SK-N-SH (cell line): ENCODE data around the gene FMO2. TPM values are rescaled to one million over a fixed set of nuclear protein-coding genes. Genes with fewer than 3 reads are reported as not detected.

Experiments
- CTCF ChIA-PET: fragments of 300-600, 350-600 bp; formaldehyde crosslinking; extraction: SDS; loops from one replicate; lab custom pipeline; 2021; lab: Yijun Ruan, JAX
- POLR2A ChIA-PET: fragments of 350-600 bp; sonication (Branson Sonifier 250); formaldehyde crosslinking; extraction: SDS; loops from one replicate; lab custom pipeline; 2020; ENCODE audit warnings: antibody characterized with exemption, inconsistent platforms; lab: Yijun Ruan, JAX
- DNase-seq: peaks from one replicate; pipeline ENCODE4 v3.0.0; 2012
- H2AFZ ChIP-seq: fragments of 200-600 bp; sonication (generic); 2 replicates; pipeline ENCODE4 v1.8.1; 2016; ENCODE audit warnings: antibody characterized with exemption, mild to moderate bottlenecking, low read depth
- H3F3A ChIP-seq: fragments of 200-600 bp; sonication (generic); replicated peaks from 2 replicates; pipeline ENCODE3; 2016; ENCODE audit warnings: antibody characterized with exemption, mild to moderate bottlenecking; ENCODE audit not compliant: insufficient read depth
- H3K27ac ChIP-seq, 2 experiments: fragments of 200-500 bp in 1 of 2; fragments of 200-600 bp in 1 of 2; sonication (Bioruptor generic) in 1 of 2; sonication (generic), shearing (Covaris generic) in 1 of 2; 2 replicates each; pipeline versions ENCODE4 v1.5.1 to v1.6.1; 2014 to 2016; ENCODE audit warnings: low read depth in 2 of 2, inconsistent platforms in 1 of 2, low read length in 1 of 2, mild to moderate bottlenecking in 1 of 2, mixed read lengths in 1 of 2
- H3K27me3 ChIP-seq: fragments of 200-600 bp; sonication (generic), shearing (Covaris generic); 2 replicates; pipeline ENCODE4 v1.6.1; 2016; ENCODE audit warnings: mixed run types; ENCODE audit not compliant: insufficient read depth
- H3K36me3 ChIP-seq, 2 experiments: fragments of 200-500 bp in 1 of 2; fragments of 200-600 bp in 1 of 2; sonication (Bioruptor generic) in 1 of 2; sonication (generic) in 1 of 2; replicated peaks in 1 of 2; 2 replicates each; pipeline versions ENCODE3 to v1.5.1; 2014 to 2016; ENCODE audit warnings: low read length in 1 of 2, mild to moderate bottlenecking in 1 of 2; ENCODE audit not compliant: insufficient read depth in 2 of 2, control insufficient read depth in 1 of 2
- H3K4me1 ChIP-seq, 2 experiments: fragments of 200-500 bp in 1 of 2; fragments of 200-600 bp in 1 of 2; sonication (Bioruptor generic) in 1 of 2; sonication (generic), shearing (Covaris generic) in 1 of 2; 2 replicates each; pipeline versions ENCODE4 v1.5.1 to v1.6.1; 2014 to 2016; ENCODE audit warnings: low read depth in 1 of 2, low read length in 1 of 2, mixed run types in 1 of 2; ENCODE audit not compliant: insufficient read depth in 2 of 2, control insufficient read depth in 1 of 2
- H3K4me2 ChIP-seq: fragments of 200-600 bp; sonication (generic), shearing (Covaris generic); 2 replicates; pipeline ENCODE4 v1.6.1; 2017; ENCODE audit warnings: mixed run types
- H3K4me3 ChIP-seq, 2 experiments: fragments of 200-500 bp in 1 of 2; fragments of 200-600 bp in 1 of 2; sonication (Bioruptor generic) in 1 of 2; sonication (generic), shearing (Covaris generic) in 1 of 2; 2 replicates each; pipeline versions ENCODE4 v1.5.1 to v1.8.1; 2014 to 2016; ENCODE audit warnings: low read depth in 2 of 2, inconsistent platforms in 1 of 2, low read length in 1 of 2, mild to moderate bottlenecking in 1 of 2, mixed read lengths in 1 of 2, moderate library complexity in 1 of 2
- H3K79me2 ChIP-seq: fragments of 200-600 bp; sonication (generic); 2 replicates; pipeline ENCODE4 v1.8.1; 2017; ENCODE audit warnings: mild to moderate bottlenecking; ENCODE audit not compliant: insufficient read depth
- H3K9ac ChIP-seq: fragments of 200-600 bp; sonication (generic); 2 replicates; pipeline ENCODE4 v1.6.1; 2017; ENCODE audit warnings: mixed run types
- H3K9me2 ChIP-seq: fragments of 200-600 bp; sonication (generic); 2 replicates; pipeline ENCODE4 v1.6.1; 2017; ENCODE audit warnings: mixed run types
- H3K9me3 ChIP-seq: fragments of 200-600 bp; sonication (generic); 2 replicates; pipeline ENCODE4 v1.6.1; 2017; ENCODE audit warnings: mixed run types, mild to moderate bottlenecking, moderate library complexity
- H4K20me1 ChIP-seq: fragments of 200-600 bp; sonication (generic); 2 replicates; pipeline ENCODE4 v1.6.1; 2017; ENCODE audit warnings: mild to moderate bottlenecking, mixed run types; ENCODE audit not compliant: insufficient read depth
- EP300 ChIP-seq, 2 experiments: IDR thresholded peaks; 2 replicates each; pipeline versions ENCODE4 v1.4.0 to v1.6.1; 2012; ENCODE audit warnings: borderline replicate concordance in 1 of 2, low read depth in 1 of 2, low read length in 1 of 2
- EZH2phosphoT487 ChIP-seq: fragments of 200-600 bp; sonication (generic); IDR thresholded peaks from 2 replicates; pipeline ENCODE4 v1.6.1; 2017; ENCODE audit warnings: low read depth, mixed run types, mild to moderate bottlenecking, antibody characterized with exemption, moderate library complexity, borderline replicate concordance
- FOXM1 ChIP-seq: IDR thresholded peaks from 2 replicates; pipeline ENCODE4 v1.4.0; 2012; ENCODE audit warnings: low read depth, mild to moderate bottlenecking
- GABPA ChIP-seq: IDR thresholded peaks from 2 replicates; pipeline ENCODE4 v1.4.0; 2012; ENCODE audit warnings: low read depth, mild to moderate bottlenecking
- GATA2 ChIP-seq: sonication (generic); formaldehyde crosslinking; IDR thresholded peaks from 2 replicates; pipeline ENCODE4 v1.5.0; 2020; ENCODE audit warnings: mild to moderate bottlenecking, missing genetic modification reagents
- JUND ChIP-seq: IDR thresholded peaks from 2 replicates; pipeline ENCODE4 v1.4.0; 2012
- MXI1 ChIP-seq: IDR thresholded peaks from 2 replicates; pipeline ENCODE4 v1.6.1; 2012; ENCODE audit warnings: mild to moderate bottlenecking, low read depth, low read length, improper control_type of control experiment
- NFIC ChIP-seq: IDR thresholded peaks from 2 replicates; pipeline ENCODE4 v1.4.0; 2012; ENCODE audit warnings: borderline replicate concordance
- NRF1 ChIP-seq: IDR thresholded peaks from 2 replicates; pipeline ENCODE4 v1.6.1; 2012; ENCODE audit warnings: low read depth, mild to moderate bottlenecking, low read length
- POLR2AphosphoS5 ChIP-seq: IDR thresholded peaks from 2 replicates; pipeline ENCODE4 v1.6.1; 2012; ENCODE audit warnings: low read depth, low read length
- RAD21 ChIP-seq: IDR thresholded peaks from 2 replicates; pipeline ENCODE4 v1.6.1; 2012; ENCODE audit warnings: mild to moderate bottlenecking, low read length
- SIN3A ChIP-seq: IDR thresholded peaks from 2 replicates; pipeline ENCODE4 v1.6.1; 2012; ENCODE audit warnings: low read depth, mild to moderate bottlenecking, low read length, moderate library complexity, borderline replicate concordance
- WGBS: methylation state at CpG from one replicate; pipeline ENCODE4 v1.1.6; 2017; ENCODE audit warnings: low lambda C conversion rate; 5-methylcytosine and 5-hydroxymethylcytosine counted together
- polyA plus RNA-seq, 3 experiments: library from polyadenylated mRNA; depleted of rRNA; stranded (reverse); fragments of >200 nt; gene quantifications; 2 replicates each; pipeline ENCODE4 v1.2.3, GENCODE V29; 2012
- TF ChIP-seq, protein P1 (sequence below): fragments of 200-600 bp; sonication (generic); IDR thresholded peaks from 2 replicates; pipeline ENCODE4 v1.6.1; 2017; ENCODE audit warnings: antibody characterized with exemption, mild to moderate bottlenecking, moderate library complexity
- TF ChIP-seq, protein P2 (sequence below): IDR thresholded peaks from 2 replicates; pipeline ENCODE4 v1.4.0; 2012; ENCODE audit warnings: low read depth, borderline replicate concordance
- TF ChIP-seq, protein P3 (sequence below): IDR thresholded peaks from 2 replicates; pipeline ENCODE4 v1.6.1; 2012; ENCODE audit warnings: mild to moderate bottlenecking, low read depth, low read length, moderate library complexity
- TF ChIP-seq, protein P4 (sequence below): IDR thresholded peaks from 2 replicates; pipeline ENCODE4; 2012

Gene FMO2
- polyA plus RNA-seq, 1 of the 3 experiments (the other 2 are of a cell fraction) = not detected

DNA sequence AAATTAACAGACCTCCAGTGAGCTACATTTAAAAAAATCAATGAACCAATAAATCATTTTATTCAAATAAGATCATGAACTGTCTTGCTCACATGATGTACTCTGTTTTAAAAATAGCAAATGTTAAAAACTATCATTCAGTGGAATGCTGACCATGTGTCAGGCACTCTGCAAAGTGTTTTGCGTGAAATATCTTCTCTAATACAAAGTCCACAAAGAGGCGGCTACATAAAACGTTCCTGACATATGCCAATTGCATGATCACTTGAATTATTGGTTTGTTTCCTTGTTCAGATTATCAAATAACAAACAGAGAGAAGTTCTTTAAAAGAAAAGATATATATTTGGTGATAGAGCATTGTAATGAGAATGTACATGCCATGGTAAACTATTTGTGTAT is 10.7 kb downstream of the FMO2 start:
- no peaks in the 10 kb centered on the region for H3K4me1 ChIP-seq
- no peaks in the 10 kb centered on the region for H3F3A ChIP-seq
- no peak overlapping the region for H3K9ac ChIP-seq
- WGBS = 8% methylated on average over 3 of the region's 3 CpGs
- no peak overlapping the region for H3K27ac ChIP-seq
- DNase-seq = no peak
- H3K27me3 ChIP-seq = peaks cover 49% of the 10 kb centered on the region; the same call in 1 of the 2 replicates
- H3K4me3 ChIP-seq = no peak overlapping the region
- no peaks in the 10 kb centered on the region for H3K36me3 ChIP-seq
- no peaks in the 10 kb centered on the region for H3K79me2 ChIP-seq
- no peak overlapping the region for H2AFZ ChIP-seq
- H3K4me2 ChIP-seq = no peak overlapping the region
- TF ChIP-seq, protein P1, sequence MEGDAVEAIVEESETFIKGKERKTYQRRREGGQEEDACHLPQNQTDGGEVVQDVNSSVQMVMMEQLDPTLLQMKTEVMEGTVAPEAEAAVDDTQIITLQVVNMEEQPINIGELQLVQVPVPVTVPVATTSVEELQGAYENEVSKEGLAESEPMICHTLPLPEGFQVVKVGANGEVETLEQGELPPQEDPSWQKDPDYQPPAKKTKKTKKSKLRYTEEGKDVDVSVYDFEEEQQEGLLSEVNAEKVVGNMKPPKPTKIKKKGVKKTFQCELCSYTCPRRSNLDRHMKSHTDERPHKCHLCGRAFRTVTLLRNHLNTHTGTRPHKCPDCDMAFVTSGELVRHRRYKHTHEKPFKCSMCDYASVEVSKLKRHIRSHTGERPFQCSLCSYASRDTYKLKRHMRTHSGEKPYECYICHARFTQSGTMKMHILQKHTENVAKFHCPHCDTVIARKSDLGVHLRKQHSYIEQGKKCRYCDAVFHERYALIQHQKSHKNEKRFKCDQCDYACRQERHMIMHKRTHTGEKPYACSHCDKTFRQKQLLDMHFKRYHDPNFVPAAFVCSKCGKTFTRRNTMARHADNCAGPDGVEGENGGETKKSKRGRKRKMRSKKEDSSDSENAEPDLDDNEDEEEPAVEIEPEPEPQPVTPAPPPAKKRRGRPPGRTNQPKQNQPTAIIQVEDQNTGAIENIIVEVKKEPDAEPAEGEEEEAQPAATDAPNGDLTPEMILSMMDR = no peak
- TF ChIP-seq EP300 (IDR thresholded peaks at IDR 0.05; ENCODE audit: borderline replicate concordance in 1 of 2, low read depth in 1 of 2, low read length in 1 of 2) = no peak
- TF ChIP-seq RAD21 = no peak
- TF ChIP-seq POLR2AphosphoS5 = no peak
- TF ChIP-seq, protein P2, sequence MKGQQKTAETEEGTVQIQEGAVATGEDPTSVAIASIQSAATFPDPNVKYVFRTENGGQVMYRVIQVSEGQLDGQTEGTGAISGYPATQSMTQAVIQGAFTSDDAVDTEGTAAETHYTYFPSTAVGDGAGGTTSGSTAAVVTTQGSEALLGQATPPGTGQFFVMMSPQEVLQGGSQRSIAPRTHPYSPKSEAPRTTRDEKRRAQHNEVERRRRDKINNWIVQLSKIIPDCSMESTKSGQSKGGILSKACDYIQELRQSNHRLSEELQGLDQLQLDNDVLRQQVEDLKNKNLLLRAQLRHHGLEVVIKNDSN = no peak
- no peak for TF ChIP-seq FOXM1
- TF ChIP-seq SIN3A = no peak
- no peak for TF ChIP-seq EZH2phosphoT487
- TF ChIP-seq, protein P3, sequence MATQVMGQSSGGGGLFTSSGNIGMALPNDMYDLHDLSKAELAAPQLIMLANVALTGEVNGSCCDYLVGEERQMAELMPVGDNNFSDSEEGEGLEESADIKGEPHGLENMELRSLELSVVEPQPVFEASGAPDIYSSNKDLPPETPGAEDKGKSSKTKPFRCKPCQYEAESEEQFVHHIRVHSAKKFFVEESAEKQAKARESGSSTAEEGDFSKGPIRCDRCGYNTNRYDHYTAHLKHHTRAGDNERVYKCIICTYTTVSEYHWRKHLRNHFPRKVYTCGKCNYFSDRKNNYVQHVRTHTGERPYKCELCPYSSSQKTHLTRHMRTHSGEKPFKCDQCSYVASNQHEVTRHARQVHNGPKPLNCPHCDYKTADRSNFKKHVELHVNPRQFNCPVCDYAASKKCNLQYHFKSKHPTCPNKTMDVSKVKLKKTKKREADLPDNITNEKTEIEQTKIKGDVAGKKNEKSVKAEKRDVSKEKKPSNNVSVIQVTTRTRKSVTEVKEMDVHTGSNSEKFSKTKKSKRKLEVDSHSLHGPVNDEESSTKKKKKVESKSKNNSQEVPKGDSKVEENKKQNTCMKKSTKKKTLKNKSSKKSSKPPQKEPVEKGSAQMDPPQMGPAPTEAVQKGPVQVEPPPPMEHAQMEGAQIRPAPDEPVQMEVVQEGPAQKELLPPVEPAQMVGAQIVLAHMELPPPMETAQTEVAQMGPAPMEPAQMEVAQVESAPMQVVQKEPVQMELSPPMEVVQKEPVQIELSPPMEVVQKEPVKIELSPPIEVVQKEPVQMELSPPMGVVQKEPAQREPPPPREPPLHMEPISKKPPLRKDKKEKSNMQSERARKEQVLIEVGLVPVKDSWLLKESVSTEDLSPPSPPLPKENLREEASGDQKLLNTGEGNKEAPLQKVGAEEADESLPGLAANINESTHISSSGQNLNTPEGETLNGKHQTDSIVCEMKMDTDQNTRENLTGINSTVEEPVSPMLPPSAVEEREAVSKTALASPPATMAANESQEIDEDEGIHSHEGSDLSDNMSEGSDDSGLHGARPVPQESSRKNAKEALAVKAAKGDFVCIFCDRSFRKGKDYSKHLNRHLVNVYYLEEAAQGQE = no peak
- no peak for TF ChIP-seq NFIC
- TF ChIP-seq, protein P4, sequence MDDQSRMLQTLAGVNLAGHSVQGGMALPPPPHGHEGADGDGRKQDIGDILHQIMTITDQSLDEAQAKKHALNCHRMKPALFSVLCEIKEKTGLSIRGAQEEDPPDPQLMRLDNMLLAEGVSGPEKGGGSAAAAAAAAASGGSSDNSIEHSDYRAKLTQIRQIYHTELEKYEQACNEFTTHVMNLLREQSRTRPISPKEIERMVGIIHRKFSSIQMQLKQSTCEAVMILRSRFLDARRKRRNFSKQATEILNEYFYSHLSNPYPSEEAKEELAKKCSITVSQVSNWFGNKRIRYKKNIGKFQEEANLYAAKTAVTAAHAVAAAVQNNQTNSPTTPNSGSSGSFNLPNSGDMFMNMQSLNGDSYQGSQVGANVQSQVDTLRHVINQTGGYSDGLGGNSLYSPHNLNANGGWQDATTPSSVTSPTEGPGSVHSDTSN = no peak
- TF ChIP-seq MXI1 = no peak
- TF ChIP-seq GABPA = no peak
- TF ChIP-seq GATA2 = no peak
- no peak for TF ChIP-seq JUND
- TF ChIP-seq NRF1 = no peak
- ChIA-PET CTCF (no interaction called here), POLR2A (no interaction called here)
- H3K9me3 ChIP-seq = no peaks in the 10 kb centered on the region
- no peaks in the 10 kb centered on the region for H3K9me2 ChIP-seq
- H4K20me1 ChIP-seq = no peaks in the 10 kb centered on the region
